Stimulated activated CD8-positive, alpha-beta memory T cell treated with anti-CD3 and anti-CD28 coated beads, Interleukin-4, amount 100 ng/mL, for 1 hour (primary cell): ENCODE data around the gene DIAPH1.

ENCODE experiments used
- DNase-seq, 2 donors: peaks; one replicate each; pipeline ENCODE4 v3.0.0-alpha.2; 2020; ENCODE audit warnings: low read depth in 2 of 2, low spot score in 1 of 2

DIAPH1 gene

DNA sequence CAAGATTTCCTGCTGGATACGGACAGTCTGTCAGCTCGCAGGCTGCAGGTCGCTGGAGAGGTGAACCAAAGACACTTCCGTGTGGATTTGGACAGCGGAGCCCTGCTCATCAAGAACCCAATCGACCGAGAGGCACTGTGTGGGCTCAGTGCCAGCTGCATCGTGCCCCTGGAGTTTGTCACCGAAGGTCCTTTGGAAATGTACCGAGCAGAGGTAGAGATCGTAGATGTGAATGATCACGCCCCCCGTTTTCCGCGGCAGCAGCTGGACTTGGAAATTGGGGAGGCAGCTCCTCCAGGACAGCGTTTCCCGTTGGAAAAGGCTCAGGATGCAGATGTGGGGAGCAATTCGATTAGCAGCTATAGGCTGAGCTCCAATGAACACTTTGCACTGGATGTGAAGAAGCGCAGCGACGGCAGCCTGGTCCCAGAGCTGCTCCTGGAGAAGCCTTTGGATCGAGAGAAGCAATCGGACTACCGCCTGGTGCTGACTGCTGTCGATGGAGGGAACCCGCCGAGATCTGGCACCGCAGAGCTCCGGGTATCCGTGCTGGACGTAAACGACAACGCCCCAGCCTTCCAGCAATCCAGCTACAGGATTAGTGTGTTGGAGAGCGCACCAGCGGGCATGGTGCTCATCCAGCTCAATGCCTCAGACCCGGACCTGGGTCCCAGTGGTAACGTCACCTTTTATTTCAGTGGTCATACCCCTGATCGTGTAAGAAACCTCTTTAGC lies 133.3 kb downstream of the DIAPH1 start:
- no peak for DNase-seq

DNA sequence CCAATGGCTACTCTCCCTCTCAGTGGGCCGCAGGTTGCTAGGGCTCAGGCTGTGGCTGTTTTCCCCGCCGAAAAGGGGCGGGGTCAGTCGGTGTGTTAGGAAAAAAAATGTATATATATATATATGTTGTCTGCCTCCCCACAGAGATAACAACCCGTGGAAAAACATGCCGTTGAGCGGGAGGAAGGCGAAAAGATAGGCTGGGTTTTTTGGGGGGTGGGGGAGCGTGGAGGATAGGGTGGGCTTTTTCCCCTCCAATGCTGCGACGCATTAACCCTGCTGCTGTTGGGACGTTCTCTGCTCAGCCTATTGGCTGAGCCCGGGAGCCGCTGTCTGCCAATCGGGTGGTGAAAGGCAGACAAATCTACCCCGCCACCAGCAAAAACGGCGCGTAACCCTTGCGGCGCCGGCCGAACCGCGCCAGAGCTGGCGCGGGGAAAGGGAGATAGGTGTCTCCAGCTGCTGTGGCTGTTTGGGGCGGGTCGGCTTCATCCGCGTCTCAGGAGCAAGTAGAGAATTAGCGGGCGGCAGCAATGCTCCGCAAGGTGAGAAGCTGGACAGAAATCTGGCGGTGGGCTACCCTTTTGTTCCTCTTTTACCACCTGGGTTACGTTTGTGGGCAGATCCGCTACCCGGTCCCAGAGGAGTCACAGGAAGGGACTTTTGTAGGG lies 134.0 kb downstream of the DIAPH1 start, which contains the start of gene PCDHGC4:
Gene PCDHGC4 (plus strand): TSS at position 390 of the 671 bp plus-strand sequence. CDS start 144 bp downstream, at position 534.
- DNase-seq, result no peak

DNA sequence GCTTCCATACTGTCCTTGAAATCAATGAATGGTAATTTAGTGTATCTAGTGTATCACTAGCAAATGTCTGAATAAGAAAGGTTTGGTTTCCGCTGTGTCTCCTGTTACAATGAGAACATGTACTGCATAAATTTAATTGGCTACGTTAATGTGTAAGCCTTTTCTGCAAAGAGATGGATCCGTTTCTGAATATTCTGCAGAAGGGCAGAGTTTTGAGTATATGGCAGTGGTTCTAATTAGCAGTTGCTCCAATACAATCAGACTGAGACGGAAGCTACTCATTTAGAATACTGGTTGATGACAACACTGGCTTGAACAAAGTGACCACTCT lies 134.5 kb downstream of the DIAPH1 start:
- DNase-seq, result no peak

DNA sequence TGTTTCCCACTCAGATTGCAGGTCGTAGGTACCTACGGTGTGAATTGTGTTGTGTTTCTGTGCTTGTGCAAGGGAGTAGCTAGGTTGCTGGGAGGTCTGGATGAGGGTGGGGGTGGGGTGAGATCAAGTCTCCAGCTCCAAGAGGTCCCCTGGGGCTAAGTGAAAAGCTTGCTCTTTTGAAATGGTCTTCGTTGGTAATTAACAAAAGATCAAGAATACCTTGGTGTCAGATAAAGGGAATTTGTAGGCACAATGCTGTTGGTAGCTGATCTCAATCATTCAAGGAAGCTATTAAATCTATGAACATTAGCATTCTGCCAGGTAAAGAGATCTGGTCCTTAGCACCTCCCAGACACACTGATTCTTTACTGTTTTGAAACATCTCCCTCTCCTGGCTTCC lies 134.9 kb downstream of the DIAPH1 start:
- DNase-seq, result no peak

DNA sequence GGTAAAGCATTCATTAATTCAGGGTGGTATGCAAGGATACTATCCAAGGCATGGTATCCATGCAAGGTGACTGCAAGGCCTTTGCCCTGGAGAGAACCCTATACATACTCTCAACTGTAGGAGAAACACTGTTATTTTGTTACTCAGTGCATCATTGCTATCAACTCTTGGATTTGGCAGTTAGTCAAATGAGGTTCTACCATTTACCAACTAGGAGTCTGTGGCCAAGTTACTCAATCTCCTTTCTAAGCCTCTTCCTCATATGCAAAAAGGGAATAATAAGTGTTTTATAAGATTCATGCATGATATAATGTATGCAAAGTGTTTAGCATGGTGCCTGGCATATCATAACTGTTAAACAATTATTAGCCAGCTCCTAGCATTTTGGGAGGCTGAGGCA lies 139.0 kb downstream of the DIAPH1 start:
- DNase-seq, result no peak

DNA sequence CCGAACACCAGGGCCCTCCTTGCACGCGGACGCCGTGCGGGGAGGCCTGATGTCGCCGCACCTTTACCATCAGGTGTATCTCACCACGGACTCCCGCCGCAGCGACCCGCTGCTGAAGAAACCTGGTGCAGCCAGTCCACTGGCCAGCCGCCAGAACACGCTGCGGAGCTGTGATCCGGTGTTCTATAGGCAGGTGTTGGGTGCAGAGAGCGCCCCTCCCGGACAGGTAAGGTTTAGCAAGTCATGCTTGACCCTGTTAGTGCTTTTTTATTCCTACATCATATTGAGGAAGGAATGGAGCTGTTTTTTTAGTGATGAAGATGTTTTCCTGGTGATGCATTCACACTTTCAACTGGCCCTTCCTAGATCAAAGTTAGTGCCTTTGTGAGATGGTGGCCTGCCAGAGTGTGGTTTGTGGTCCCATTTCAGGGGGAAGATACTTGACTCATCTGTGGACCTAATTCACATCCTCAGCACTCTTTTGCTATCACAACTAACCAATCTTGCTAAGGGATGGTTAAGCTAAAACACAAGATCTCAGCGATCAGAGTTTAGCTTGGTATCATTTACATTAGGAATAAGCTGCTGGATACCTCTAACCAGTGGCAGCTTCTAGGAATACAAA lies 140.4 kb downstream of the DIAPH1 start:
- DNase-seq, result no peak

DNA sequence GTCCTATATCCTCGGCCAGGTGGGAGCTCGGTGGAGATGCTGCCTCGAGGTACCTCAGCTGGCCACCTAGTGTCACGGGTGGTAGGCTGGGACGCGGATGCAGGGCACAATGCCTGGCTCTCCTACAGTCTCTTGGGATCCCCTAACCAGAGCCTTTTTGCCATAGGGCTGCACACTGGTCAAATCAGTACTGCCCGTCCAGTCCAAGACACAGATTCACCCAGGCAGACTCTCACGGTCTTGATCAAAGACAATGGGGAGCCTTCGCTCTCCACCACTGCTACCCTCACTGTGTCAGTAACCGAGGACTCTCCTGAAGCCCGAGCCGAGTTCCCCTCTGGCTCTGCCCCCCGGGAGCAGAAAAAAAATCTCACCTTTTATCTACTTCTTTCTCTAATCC lies 141.0 kb downstream of the DIAPH1 start:
- no peak for DNase-seq

DNA sequence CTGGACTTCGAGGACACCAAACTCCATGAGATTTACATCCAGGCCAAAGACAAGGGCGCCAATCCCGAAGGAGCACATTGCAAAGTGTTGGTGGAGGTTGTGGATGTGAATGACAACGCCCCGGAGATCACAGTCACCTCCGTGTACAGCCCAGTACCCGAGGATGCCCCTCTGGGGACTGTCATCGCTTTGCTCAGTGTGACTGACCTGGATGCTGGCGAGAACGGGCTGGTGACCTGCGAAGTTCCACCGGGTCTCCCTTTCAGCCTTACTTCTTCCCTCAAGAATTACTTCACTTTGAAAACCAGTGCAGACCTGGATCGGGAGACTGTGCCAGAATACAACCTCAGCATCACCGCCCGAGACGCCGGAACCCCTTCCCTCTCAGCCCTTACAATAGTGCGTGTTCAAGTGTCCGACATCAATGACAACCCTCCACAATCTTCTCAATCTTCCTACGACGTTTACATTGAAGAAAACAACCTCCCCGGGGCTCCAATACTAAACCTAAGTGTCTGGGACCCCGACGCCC lies 141.7 kb downstream of the DIAPH1 start:
- DNase-seq, result no peak

DNA sequence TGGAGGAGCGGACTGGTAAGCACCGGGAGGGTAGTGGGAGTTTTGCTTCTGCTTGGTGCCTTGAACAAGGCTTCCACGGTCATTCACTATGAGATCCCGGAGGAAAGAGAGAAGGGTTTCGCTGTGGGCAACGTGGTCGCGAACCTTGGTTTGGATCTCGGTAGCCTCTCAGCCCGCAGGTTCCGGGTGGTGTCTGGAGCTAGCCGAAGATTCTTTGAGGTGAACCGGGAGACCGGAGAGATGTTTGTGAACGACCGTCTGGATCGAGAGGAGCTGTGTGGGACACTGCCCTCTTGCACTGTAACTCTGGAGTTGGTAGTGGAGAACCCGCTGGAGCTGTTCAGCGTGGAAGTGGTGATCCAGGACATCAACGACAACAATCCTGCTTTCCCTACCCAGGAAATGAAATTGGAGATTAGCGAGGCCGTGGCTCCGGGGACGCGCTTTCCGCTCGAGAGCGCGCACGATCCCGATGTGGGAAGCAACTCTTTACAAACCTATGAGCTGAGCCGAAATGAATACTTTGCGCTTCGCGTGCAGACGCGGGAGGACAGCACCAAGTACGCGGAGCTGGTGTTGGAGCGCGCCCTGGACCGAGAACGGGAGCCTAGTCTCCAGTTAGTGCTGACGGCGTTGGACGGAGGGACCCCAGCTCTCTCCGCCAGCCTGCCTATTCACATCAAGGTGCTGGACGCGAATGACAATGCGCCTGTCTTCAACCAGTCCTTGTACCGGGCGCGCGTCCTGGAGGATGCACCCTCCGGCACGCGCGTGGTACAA lies 142.5 kb downstream of the DIAPH1 start:
- no peak for DNase-seq

DNA sequence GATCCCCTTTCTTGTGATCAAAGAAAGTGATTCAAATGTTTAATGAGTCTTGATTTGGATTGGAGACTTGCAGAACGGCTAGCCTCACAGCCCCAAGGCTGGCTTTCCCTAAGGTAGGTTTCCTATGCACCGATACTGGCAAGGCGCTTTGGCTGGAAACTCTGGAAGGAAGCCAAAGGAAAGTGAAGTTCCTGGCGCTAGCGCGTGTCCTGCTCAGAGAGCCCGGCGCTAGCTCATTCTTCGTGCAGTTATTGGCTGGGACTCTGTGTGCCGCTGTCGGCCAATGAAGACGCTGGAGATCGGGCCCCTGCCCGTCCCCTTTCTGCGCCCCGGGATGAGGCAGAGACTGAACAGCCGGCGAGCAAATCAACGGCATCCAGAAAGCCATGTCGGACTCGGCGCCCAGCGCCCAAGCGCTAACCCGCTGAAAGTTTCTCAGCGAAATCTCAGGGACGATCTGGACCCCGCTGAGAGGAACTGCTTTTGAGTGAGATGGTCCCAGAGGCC lies 143.1 kb downstream of the DIAPH1 start, which contains the start of gene PCDHGC3:
Gene PCDHGC3 (plus strand): TSS at position 342 of the 507 bp plus-strand sequence. CDS start 151 bp downstream, at position 493.
- DNase-seq, result no peak

DNA sequence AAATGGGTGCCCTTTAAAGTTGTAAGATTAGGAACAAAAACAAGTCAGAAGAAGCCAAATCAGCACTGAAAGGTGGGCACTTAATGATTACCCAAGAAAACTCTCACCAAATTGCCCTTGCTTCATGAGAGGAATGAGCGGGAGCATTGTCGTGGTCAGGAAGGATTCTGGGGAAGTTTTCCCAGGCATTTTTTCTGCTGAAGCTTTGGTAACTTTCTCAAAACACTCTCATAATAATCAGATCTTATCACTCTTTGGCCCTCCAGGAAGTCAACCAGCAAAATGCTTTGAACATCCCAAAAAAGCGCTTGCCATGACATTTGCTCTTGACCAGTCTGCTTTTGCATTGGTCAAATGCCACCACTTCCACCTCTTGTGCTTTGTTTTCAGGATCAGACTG lies 153.4 kb downstream of the DIAPH1 start:
- no peak for DNase-seq
